Measurements from ENCODE around the gene REG1A.

REG1A gene, protein sequence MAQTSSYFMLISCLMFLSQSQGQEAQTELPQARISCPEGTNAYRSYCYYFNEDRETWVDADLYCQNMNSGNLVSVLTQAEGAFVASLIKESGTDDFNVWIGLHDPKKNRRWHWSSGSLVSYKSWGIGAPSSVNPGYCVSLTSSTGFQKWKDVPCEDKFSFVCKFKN

DNA sequence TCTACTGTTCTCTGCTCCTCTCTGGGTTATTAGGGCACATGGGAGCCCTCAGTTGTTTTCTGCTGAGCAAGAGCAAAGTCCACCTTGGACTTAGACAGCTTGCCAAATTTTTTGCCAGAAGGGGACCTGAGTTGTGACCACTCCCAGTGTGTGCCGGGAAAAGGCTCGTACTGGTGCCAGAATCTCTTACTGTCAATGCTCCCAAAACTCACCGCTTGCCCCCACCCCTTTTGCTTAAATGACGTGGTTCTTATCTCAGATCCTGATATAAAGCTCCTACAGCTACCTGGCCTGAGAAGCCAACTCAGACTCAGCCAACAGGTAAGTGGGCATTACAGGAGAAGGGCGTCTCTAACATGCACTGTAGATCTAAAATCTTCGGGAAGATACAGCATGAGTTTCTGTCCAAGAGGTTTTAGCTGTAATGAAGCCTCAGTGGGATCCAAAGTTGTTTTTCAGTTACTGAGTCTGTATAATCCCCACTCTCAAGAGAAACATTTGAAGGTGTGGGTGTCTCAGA lies at the start of gene REG1A:
TSS of gene REG1A (plus strand) at position 295 of the 520 bp plus-strand sequence. CDS start 374 bp downstream, outside the sequence.
- no peak within 1 kb of the TSS for H3K4me3 ChIP-seq (ENCODE audit: low read length)
- TF ChIP-seq, protein P1, sequence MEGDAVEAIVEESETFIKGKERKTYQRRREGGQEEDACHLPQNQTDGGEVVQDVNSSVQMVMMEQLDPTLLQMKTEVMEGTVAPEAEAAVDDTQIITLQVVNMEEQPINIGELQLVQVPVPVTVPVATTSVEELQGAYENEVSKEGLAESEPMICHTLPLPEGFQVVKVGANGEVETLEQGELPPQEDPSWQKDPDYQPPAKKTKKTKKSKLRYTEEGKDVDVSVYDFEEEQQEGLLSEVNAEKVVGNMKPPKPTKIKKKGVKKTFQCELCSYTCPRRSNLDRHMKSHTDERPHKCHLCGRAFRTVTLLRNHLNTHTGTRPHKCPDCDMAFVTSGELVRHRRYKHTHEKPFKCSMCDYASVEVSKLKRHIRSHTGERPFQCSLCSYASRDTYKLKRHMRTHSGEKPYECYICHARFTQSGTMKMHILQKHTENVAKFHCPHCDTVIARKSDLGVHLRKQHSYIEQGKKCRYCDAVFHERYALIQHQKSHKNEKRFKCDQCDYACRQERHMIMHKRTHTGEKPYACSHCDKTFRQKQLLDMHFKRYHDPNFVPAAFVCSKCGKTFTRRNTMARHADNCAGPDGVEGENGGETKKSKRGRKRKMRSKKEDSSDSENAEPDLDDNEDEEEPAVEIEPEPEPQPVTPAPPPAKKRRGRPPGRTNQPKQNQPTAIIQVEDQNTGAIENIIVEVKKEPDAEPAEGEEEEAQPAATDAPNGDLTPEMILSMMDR (IDR thresholded peaks at IDR 0.05; ENCODE audit: insufficient read depth, low read depth, low read length, missing control alignments), result no peak
- no peak for DNase-seq (ENCODE audit: low read depth)

DNA sequence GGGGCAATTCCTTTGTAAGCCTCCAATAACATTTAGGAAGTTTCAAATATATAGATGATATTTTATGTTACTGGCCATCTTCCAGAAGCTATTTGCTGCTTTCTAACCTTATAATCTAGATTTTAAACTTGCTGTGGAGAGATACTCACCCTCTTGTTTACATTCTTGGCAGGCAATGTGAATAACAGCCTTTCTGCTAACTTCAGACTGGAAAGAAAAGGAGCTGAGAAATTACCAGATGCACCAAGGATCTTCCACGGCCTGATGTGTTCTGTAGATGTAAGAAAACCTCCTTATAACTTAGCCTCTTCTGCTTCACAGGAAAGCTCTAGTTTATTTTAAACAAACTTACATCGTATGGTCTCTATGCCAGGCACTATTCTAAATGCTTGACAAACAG lies 49.2 kb upstream of the REG1A start:
- no peak overlapping the region for H3K4me3 ChIP-seq (ENCODE audit: low read length)
- TF ChIP-seq, protein P1 (IDR thresholded peaks at IDR 0.05; ENCODE audit: insufficient read depth, low read depth, low read length, missing control alignments), result no peak

DNA sequence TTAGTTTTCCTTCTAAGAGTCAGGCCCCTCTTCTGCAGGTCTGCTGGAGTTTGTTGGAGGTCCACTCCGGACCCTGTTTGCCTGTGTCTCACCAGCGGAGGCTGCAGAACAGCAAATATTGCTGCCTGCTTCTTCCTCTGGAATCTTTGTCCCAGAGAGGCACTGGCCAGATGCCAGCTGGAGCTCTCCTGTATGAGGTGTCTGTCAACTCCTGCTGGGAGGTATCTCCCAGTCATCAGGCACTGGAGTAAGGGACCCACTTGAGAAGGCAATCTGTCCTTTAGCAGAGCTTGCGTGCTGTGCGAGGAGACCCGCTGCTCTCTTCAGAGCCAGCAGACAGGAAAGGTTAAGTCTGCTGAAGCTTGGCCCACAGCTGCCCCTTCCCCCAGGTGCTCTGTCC lies 37.3 kb upstream of the REG1A start:
- TF ChIP-seq, protein P1 (IDR thresholded peaks at IDR 0.05; ENCODE audit: insufficient read depth, low read depth, low read length, missing control alignments), result no peak
- no peak for DNase-seq (ENCODE audit: low read depth)
- H3K4me3 ChIP-seq (ENCODE audit: low read length), result no peak overlapping the region

More for the DNA sequence above, 49.2 kb upstream of the REG1A start:
- DNase-seq (ENCODE audit: low read depth), result no peak

DNA sequence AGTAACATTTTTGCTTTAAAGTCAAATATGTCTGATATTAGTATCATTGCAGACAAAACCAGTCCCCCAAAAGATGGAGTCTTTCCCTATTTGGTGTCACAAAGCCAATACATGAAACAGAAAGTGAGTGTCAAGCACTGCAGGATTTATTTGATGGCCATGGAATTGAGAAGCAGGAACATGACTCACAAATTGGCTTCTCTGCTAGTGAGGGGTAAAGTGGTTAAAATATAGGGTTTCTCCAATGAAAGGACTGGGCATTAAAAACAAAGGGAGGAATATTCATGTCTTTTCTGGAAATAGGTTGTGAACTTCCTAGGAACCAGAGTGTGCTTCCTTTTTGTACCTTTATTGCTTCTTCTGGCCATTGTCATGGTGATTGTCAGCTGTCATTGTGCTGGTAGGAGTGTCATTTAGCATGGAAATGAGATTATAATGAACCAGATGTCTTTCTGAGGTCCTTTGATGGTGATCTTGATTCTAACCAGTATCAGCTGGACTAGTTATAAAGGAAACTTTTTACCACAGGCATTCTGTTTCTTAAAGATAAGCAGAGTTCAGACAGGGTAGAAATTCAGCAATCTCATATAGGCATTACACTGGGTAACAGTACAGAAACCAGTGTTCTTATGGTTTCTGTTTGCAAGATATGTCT lies 36.6 kb upstream of the REG1A start:
- no peak for DNase-seq (ENCODE audit: low read depth)
- no peak overlapping the region for H3K4me3 ChIP-seq (ENCODE audit: low read length)
- TF ChIP-seq, protein P1 (IDR thresholded peaks at IDR 0.05; ENCODE audit: insufficient read depth, low read depth, low read length, missing control alignments), result no peak

DNA sequence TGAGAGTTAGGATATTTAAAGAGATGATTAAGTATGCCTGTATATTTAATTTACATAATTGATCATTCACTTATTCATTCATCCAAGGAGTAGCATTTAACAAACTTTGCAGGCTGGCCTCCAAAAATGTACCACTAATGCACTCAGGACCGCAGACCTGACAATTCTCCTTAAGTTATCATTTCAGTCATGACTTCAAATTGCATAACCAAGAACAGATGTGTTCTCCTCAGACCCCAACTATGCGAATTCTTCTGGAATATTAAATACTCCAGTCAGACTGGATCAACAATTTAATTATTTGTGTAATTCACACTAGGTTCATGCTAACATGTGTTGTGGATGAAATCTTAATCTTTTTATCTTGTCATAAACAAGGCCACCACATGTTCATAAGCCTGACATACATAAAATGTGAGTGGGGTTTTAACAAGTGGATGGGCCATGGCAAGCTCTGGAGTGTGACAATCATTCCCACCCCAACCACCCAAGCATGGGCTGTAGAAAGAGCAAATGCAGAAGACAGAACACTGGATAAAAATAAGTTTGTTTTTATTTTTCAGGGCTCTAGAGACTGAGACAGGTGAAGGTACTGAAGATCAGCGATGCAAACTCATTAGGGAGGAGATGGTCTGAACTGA lies 35.7 kb upstream of the REG1A start:
- DNase-seq (ENCODE audit: low read depth), result no peak
- TF ChIP-seq, protein P1 (IDR thresholded peaks at IDR 0.05; ENCODE audit: insufficient read depth, low read depth, low read length, missing control alignments), result no peak
- no peak overlapping the region for H3K4me3 ChIP-seq (ENCODE audit: low read length)

DNA sequence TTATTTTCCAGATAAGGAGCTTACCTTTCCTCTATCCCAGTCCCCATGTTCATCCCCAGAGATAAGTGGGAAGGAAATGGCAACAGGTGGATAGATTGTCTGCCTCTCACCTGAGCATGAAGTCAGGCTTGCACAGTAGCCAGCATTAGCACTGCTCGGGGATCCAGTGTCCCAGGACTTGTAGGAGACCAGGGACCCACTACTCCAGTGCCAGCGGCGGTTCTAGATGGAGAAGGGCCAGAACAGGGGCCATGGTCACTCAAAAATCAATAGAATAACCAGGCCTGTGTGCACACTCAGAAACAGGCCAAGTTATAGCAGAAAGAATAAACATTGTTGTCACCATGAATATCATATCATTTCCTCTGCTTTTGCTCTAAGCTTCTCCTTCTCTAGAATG lies 34.9 kb upstream of the REG1A start:
- no peak for DNase-seq (ENCODE audit: low read depth)
- TF ChIP-seq, protein P1 (IDR thresholded peaks at IDR 0.05; ENCODE audit: insufficient read depth, low read depth, low read length, missing control alignments), result no peak
- H3K4me3 ChIP-seq (ENCODE audit: low read length), result no peak overlapping the region

Data from epithelial cell of esophagus (primary cell).